NCI-H1092 treated with DMSO at 0.1 percent for 48 hours (cell line): ENCODE results near the gene HMGB4.

Source experiments
- DNase-seq: peaks from one replicate; lab custom pipeline; 2025; lab: John Stamatoyannopoulos, UW

Gene HMGB4

GRCh38 chr1:33848205-33848937 lies 15.5 kb upstream of the HMGB4 start:
- DNase-seq = no peak

DNA sequence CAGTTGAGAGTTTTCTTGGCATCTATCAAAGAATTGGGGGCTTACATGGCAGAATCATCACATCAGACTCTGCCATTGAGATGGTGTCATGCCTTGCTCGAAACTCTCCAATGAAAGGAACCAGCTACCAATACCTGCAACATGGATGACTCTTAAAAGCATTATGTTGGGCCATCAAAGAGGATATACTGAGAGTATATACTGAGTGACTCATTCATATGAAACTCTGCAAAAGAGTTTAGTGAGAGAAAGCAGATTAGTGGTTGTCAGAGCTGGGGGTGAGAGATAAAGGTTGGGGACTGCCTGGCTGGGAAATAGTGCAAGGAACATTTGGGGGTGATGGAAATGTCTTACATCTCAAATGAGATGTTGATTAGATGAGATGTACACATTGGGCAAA lies 14.7 kb upstream of the HMGB4 start:
- DNase-seq = no peak

DNA sequence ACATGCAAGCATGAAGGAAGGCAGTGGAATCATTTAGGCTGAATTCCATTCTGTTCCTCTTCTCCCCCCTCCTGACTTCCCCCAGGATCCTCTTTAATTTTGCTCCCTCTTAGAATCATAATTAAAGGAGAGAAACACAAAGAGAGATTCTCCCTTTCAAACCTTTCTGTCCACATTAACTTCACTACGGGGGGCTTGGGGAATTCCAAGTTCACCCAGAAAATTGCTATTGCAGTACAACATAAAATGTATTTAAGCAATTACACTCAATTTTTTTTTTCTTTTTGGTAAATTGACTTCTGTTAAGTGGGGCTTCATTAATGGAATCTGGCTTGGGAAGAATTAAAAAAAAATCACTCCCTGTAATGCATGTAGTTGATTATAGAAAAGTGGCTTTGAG lies 13.4 kb upstream of the HMGB4 start:
- no peak for DNase-seq

- no peak for DNase-seq
Measured at GRCh38 chr1:33852711-33853110, 11.2 kb upstream of the HMGB4 start.

DNA sequence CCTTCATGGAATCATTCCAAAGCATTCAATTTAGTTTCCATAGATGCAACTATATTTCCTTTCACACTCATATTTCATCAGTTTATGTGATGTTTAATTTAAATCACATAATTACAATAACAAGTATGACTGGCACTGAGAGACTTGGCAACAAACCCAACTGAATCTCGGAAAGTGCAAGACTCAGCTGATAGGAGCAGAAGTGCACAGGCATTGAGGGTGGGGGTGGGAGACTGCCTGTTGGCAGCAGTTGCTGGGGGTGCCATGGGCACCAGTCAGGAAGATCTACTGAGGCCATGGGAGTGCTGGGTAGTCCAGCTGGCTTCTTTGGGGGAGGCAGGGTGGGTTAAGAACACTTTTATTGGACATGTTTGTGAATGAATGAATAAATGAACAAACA lies 10.4 kb upstream of the HMGB4 start:
- no peak for DNase-seq

- no peak for DNase-seq
Measured at GRCh38 chr1:33854091-33854490, 9.8 kb upstream of the HMGB4 start.

DNA sequence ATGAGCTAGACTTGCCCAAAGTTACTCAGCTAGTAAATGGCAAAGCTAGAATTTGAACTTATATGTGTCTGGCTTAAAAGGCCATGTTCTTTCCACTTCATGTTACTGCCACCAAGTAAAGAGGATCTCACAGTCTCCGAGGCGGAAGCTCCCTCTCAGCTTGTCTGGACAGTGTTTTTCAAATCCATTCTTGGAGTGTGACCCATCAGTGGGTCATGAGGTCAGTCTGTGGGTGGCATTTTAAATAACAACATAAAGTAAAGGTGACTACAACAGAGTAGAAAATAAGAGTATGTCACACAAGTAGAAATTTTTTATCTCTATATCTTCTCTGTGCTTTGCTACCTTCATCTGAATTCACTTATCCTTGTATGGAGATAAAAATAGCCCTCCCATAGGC lies 3.2 kb upstream of the HMGB4 start:
- no peak for DNase-seq

GRCh38 chr1:33864460-33865389 lies 846 bp downstream of the HMGB4 start:
- no peak for DNase-seq

- no peak for DNase-seq
Measured at GRCh38 chr1:33866281-33866680, 2.4 kb downstream of the HMGB4 start.

DNA sequence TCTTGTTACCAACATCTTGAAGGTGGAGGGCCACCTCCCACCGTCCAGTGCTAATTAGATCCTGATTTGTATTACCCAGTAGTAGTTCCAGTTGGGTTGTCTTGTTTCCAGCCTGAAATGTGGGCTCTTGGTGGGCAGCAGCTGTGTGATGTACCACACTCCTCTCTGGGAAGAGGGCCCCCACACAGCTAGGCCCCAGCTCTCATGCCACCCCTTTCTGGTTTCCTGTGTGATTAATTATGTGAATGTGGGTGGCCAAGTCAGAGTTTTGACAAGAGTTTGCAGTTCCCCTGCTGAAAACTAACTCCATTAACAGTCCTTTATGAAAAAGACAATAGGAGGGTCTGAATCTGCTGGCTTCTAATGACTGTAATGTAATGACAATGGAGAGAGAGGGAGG lies 3.8 kb downstream of the HMGB4 start:
- DNase-seq = no peak

DNA sequence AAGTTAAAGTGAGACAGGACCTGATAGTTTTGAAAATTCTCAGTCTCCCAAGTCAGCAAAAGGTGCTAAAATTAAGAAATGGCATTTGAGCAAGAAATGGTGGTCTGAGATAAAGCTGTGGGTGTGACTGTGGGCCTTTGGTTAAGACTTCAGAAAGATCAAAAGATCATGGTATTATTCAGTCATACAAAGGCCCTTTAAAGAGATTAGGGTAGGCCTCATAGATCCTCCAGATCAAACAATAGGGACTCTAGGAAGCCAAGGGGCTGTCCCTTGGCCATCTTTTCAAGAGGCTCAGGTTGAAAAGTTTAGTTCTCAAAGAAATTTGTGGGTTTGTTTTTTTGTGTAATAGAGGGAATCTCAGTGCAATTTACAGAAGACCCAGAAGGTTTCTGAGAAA lies 8.4 kb downstream of the HMGB4 start:
- no peak for DNase-seq

- DNase-seq = no peak
Measured at GRCh38 chr1:33872683-33873082, 8.8 kb downstream of the HMGB4 start.

DNA sequence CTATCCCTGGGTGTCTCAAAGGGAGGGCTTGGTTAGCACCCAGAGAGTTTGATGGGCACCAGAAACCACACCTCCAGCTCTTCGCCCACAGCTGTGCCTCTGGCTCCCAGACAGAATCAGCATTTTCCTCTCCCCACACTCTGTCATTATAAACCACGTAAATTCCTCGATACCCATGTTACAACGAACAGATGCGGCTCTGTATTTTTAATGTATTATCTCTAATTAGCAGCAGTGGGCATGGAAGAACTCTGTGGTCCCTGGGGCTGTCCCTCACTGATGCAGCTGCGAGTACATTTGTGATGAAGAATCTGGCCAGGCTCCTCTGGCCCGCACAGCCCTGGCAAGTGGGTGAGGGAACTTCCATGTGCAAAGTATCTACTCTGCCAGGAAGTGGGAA lies 10.8 kb downstream of the HMGB4 start:
- DNase-seq = no peak

- no peak for DNase-seq
Measured at GRCh38 chr1:33875862-33876261, 12.0 kb downstream of the HMGB4 start.

- no peak for DNase-seq
Measured at GRCh38 chr1:33876970-33877650, 13.2 kb downstream of the HMGB4 start.

GRCh38 chr1:33878392-33878791 lies 14.5 kb downstream of the HMGB4 start:
- DNase-seq = no peak

DNA sequence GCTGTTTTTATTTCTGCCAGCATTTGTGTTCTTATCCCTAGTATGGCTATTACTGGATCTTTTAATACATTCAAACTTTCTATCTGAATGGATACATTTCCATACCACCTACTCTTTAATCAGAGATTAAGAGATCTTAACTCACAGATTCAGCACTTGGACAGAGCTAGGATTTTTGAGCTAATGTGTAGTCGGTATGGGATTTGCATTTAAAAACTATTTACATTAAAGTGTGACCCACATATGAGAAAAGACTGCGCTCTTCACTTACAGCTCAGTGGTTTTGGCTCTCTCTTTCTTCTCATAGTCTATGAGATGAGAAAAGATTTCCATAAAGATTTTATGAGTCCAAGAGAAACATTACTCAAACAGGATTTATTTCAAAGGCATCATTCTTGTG lies 16.4 kb downstream of the HMGB4 start:
- DNase-seq = no peak

GRCh38 chr1:33886496-33886895 lies 22.6 kb downstream of the HMGB4 start:
- no peak for DNase-seq

- no peak for DNase-seq
Measured at GRCh38 chr1:33893147-33893830, 29.4 kb downstream of the HMGB4 start.

DNA sequence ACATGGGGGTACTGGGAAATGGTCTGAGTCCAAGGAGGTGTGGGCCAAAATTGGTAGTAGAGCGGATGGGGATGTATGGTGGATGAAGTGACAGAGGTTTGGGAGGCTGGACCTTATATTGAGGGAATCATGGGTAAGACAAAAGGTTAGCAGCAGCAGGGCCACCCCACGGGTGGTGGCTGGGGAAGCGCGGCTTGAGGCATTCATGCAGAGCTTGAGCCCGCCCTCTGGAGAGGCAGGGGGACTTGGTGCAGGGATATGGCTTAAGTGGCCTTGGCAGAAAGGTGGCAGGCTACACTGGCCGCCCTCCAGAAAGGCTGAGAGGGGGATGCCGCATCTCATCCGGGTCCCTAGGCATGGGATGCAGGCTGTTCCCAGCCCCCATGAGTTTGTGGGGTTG lies 31.5 kb downstream of the HMGB4 start:
- no peak for DNase-seq

DNA sequence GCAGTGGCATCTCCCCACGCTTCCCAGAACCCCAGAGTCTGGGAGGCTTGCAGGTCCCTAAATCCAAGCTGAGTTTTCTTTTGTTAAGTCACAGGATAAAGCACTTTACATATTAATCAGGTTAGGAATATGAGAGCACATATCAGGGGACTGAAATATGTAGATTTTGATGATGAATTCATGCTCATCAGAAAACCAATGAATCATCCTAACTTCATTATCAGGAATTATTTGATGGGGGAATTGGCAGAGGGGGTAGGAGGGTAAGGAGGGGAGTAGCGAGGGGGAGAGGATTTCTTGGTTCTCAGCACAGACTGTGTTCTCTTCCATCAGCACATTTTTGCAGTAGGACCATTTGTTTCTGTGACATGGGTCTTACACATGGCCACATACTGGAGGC lies 32.1 kb downstream of the HMGB4 start:
- no peak for DNase-seq

DNA sequence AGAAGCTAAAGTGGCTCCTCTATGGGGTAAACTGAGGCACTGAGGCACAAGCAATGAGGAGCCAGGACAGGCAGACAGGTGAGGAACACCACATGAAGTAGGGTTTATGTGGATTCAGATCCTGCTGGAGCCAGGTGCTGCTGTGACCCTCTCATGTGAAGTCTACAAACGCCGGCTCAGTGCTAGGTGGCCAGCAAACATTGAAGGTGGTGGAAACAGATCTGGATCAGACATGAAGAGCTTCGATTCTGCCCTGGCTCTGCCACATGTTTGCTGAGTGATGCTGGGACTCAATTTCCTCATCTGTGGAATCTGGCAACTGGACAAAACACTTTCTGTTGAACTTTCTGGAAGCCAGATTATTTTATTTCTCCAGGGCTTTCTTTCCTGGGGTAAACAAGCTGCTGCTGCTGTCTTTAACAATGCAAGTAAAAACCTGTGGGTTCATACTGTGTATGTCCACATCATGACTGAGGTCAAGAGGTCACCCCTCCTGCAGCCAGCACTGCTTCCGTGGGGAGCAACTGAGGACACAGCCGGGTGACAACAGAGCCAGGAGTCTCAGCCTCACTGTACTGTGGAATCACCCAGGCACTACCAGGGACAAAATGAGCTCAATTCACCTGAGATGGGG lies 33.3 kb downstream of the HMGB4 start:
- DNase-seq = no peak
